Muscle of leg (tissue), 11 donors: Measurements from ENCODE around the gene KRTAP4-4. TPM values are rescaled to one million over a fixed set of nuclear protein-coding genes. Genes with fewer than 3 reads are reported as not detected.
"Not testable (repeated sequence)": the region's sequence is repeated elsewhere in the genome, so short reads cannot be mapped to it uniquely, and the experiment has no call there.

ENCODE experiments used
- DNase-seq: peaks from one replicate; pipeline ENCODE4 v3.0.0; 2013
- H3K27ac ChIP-seq: one replicate; pipeline ENCODE4 v1.5.1; 2013; ENCODE audit warnings: mild to moderate bottlenecking, low read length, control low read depth
- H3K27me3 ChIP-seq: one replicate; pipeline ENCODE4 v1.6.1; 2013; ENCODE audit warnings: low read length; ENCODE audit not compliant: control insufficient read depth, insufficient read depth
- H3K36me3 ChIP-seq: one replicate; pipeline ENCODE4 v1.6.1; 2013; ENCODE audit warnings: low read length; ENCODE audit not compliant: control insufficient read depth, insufficient read depth
- H3K4me1 ChIP-seq: one replicate; pipeline ENCODE4 v1.6.1; 2013; ENCODE audit warnings: low read length; ENCODE audit not compliant: control insufficient read depth, insufficient read depth
- H3K4me3 ChIP-seq: one replicate; pipeline ENCODE4 v1.5.1; 2013; ENCODE audit warnings: low read length, control low read depth
- H3K9me3 ChIP-seq: replicated peaks from 2 replicates; pipeline ENCODE4 v1.6.1; 2013; ENCODE audit warnings: low read depth, low read length; ENCODE audit not compliant: control insufficient read depth
- WGBS: methylation state at CpG from one replicate; pipeline ENCODE4 v1.1.5; 2013; ENCODE audit warnings: missing lambda C conversion rate; ENCODE audit not compliant: insufficient coverage; 5-methylcytosine and 5-hydroxymethylcytosine counted together
- polyA plus RNA-seq, 8 donors: library from polyadenylated mRNA; unstranded; fragments of 120-200 nt; gene quantifications; one replicate each; pipeline versions ENCODE4 v1.2.1 to v1.2.3, GENCODE V29; 2013; ENCODE audit warnings: inconsistent platforms in 1 of 8, low replicate concordance in 1 of 8; ENCODE audit not compliant: insufficient read length in 8 of 8, insufficient read depth in 1 of 8
- total RNA-seq: library from RNA; stranded (reverse); fragments of 120-200 nt; gene quantifications from one replicate; pipeline ENCODE4 v1.2.4, GENCODE V29; 2013

KRTAP4-4 gene
- total and polyA plus RNA-seq, 9 donors = not detected

DNA sequence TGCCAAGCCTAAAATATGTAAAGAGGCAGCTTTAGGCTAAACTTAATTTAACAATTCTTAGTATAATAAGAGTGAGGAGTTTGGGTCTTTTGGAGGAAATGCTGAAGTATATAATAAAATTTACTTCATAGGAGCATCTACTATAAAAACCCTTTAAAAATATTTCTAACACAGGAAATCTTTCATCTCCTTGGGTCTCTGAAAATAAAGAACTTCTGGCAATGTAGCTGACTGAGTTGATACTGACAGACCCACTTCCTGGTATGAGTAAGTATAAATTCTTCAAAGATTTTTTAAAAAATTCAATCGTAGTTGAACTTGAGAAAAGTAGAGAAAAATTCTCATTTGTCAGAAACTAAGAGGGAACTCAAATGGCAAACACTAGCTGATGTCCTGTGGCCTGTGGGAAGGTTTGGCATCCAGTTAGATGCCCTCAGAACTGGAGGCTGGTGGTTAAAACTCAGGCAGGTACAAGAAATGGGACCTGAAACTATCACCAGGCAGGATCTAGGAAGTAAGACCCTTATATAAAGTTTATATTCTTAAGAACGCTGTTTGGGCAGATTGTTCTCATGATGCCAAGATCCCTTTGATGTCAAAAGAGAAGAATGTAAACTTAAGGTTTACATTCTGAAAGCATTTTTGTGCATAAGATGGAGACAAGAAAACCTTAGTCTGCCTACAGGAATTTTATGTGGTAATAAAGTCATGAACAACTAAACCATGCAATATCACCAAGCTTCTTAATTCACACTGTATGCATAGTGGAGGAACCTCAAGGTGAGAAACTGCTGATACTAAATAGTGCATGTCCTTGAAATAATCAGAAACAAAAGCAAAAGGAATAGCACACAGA is 26.4 kb downstream of the KRTAP4-4 start:
- Histone ChIP-seq H3K27ac (no peak overlapping the region), H3K4me3 (no peak overlapping the region), H3K36me3 (no peaks in the 10 kb centered on the region), H3K27me3 (no peaks in the 10 kb centered on the region), H3K9me3 (no peaks in the 10 kb centered on the region), H3K4me1 (no peaks in the 10 kb centered on the region)
- 83% methylated on average over 1 of the region's 2 CpGs for WGBS
- no peak for DNase-seq

DNA sequence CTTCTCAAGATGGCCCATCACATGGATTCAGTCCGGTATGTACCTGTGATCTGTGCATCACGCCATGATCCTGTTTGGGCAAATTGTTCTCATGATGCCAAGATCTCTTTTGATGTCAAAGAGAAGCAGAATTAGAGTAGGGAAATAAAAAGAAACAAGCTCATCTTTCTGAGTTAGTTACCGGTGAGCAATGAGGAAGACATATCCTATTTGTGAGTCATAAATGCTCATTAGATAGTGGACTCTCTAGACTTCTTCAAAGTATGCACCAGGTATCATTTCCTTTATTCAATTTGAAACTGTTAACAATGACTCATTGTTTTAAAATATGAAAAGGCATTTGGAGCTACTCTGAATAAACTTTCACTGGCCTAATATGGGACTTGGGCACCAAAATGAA is 28.6 kb downstream of the KRTAP4-4 start:
- H3K27ac ChIP-seq = no peak overlapping the region
- H3K36me3 ChIP-seq = no peaks in the 10 kb centered on the region
- H3K4me3 ChIP-seq = no peak overlapping the region
- DNase-seq = no peak
- no peaks in the 10 kb centered on the region for H3K4me1 ChIP-seq
- no CpG with 5 or more reads among the region's 3 CpGs for WGBS
- H3K9me3 ChIP-seq = no peaks in the 10 kb centered on the region
- no peaks in the 10 kb centered on the region for H3K27me3 ChIP-seq

DNA sequence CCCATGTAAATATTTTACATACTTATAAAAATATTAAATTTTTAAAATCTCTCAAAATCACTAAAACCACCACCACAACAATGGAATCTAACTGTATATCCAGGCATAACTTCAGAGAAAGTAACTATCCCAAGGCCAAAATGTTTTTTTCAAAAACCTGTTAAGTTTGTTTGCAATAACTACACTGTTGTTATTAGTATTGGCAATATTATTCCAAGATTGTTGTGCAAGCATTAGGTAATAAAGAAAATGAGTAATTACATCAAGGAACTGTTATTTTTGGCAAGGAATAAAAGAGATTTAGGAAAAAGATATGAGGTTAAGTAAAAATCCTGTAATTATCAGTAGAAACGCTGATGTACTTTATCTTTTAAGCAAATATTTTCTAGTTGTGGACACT is 33.2 kb downstream of the KRTAP4-4 start:
- WGBS = no CpG with 5 or more reads among the region's 1 CpG
- H3K9me3 ChIP-seq = peaks cover 2% of the 10 kb centered on the region
- no peak for DNase-seq
- H3K27ac ChIP-seq = no peak overlapping the region
- no peaks in the 10 kb centered on the region for H3K36me3 ChIP-seq
- H3K27me3 ChIP-seq = no peaks in the 10 kb centered on the region
- H3K4me1 ChIP-seq = no peaks in the 10 kb centered on the region
- H3K4me3 ChIP-seq = no peak overlapping the region

DNA sequence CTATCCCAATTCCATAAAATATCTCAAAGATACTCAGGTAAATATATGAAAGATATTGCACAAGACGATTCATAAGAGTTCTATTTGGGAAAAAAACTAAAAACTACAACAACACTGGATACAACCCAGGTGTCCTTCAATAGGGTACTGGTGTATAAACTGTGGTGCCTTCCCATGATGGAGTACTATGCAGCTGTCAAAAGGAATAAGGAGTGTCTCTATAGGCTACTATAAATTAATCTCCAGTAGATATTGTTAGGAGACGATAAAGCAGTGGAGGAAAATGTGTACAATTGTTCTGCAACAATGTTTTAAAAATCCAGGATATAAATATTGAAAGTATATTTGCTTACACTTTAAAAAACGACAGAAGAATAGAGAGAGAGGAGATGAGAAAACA is 34.1 kb downstream of the KRTAP4-4 start:
- no peak for DNase-seq
- Histone ChIP-seq H3K9me3 (peaks cover 2% of the 10 kb centered on the region), H3K27ac (no peak overlapping the region), H3K36me3 (no peaks in the 10 kb centered on the region), H3K4me1 (no peaks in the 10 kb centered on the region), H3K27me3 (no peaks in the 10 kb centered on the region), H3K4me3 (no peak overlapping the region)
- no CpG with 5 or more reads among the region's 3 CpGs for WGBS

DNA sequence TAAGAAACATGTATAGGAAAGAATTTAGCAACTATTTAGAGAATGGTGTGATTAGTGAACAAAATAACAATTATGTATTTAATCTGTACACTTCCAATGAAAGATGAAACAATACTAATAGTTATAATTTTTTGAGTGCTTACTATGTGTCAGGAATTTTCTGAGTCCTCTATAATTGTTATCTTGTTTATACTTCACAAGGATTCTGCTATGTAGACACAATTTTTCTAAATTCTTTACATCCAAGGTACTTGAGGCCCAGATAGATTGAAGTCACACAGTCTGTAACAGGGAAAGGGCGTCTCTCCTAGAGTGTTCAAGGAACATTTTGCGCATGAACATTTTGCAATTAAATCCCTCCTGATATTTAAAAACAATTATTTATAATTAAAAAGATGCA is 35.5 kb downstream of the KRTAP4-4 start:
- H3K4me1 ChIP-seq = no peaks in the 10 kb centered on the region
- no peaks in the 10 kb centered on the region for H3K27me3 ChIP-seq
- H3K27ac ChIP-seq = no peak overlapping the region
- no peaks in the 10 kb centered on the region for H3K36me3 ChIP-seq
- no peak for DNase-seq
- no peak overlapping the region for H3K4me3 ChIP-seq
- no CpG with 5 or more reads among the region's 2 CpGs for WGBS
- peaks cover 2% of the 10 kb centered on the region for H3K9me3 ChIP-seq

DNA sequence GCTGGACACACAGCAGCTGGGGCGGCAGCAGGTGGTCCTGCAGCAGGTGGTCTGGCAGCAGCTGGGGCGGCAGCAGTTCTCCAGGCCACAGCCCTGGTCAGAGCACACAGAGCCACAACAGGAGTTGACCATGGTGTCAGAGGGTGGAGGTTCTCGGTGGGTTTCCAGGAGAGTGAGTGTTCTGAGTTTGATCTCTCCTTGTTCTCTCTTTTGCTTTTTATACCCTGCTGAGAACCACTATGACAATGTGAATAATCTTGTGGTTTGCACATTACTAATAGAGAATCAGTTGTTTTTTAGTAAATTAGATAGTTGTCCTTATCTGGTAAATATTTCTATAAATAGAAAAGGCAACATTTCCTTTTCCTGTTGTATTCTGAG is 36.6 kb downstream of the KRTAP4-4 start, which contains the start of gene KRTAP4-12:
Gene KRTAP4-12 (minus strand): TSS at position 192 of the 381 bp plus-strand sequence. CDS start 60 bp downstream, at position 132.
- WGBS = 58% methylated on average over 2 of the region's 3 CpGs

DNA sequence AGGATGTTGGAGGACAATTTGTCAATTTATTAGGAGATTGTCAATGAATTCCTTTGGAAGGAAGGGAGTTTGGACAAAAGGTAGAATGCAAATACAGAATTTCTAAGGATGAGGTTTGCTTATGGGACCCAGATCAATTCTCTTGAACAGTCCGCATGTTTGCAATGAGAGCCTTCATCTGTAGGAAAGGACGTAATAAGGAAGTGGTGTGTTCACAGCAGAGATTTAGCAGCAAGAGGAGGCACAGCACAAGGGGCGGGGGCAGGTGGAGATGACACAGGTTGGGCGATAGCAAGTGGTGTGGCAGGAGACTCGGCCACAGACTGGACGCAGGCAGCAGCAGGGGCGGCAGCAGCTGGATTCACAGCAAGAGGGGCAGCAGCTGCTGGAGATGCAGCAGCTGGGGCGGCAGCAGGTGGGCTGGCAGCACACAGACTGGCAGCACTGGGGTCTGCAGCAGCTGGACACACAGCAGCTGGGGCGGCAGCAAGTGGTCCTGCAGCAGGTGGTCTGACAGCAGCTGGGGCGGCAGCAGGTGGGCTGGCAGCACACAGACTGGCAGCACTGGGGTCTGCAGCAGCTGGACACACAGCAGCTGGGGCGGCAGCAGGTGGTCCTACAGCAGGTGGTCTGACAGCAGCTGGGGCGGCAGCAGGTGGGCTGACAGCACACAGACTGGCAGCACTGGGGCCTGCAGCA is 37.1 kb downstream of the KRTAP4-4 start:
- H3K4me3 ChIP-seq, H3K27ac ChIP-seq, H3K27me3 ChIP-seq, DNase-seq, H3K9me3 ChIP-seq, H3K36me3 ChIP-seq, H3K4me1 ChIP-seq: not testable (repeated sequence)
- 79% methylated on average over 12 of the region's 12 CpGs for WGBS

More for the DNA sequence above, 36.6 kb downstream of the KRTAP4-4 start, which contains the start of gene KRTAP4-12:
- not testable (repeated sequence) for H3K4me1 ChIP-seq, H3K36me3 ChIP-seq, H3K27ac ChIP-seq, H3K9me3 ChIP-seq, H3K27me3 ChIP-seq, DNase-seq, H3K4me3 ChIP-seq

DNA sequence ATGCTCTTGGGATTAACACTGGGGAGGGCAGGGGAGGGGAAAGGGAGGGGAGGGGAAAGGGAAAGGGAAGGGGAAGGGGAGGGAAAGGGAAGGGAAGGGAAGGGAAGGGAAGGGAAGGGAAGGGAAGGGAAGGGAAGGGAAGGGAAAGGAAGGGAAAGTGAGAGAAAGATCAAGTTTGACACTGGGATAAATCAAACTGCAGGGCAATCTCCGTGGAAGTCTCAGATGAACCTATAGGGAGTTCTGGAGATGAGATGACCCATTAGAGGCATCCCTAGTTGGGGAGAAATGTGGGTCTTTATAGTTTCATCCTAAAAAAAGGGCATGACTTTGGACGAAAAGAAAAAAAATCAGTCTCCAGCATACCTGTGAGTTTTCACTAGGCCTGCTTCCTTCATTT is 38.8 kb downstream of the KRTAP4-4 start:
- Histone ChIP-seq H3K27ac (no peak overlapping the region), H3K36me3 (no peaks in the 10 kb centered on the region), H3K4me1 (no peaks in the 10 kb centered on the region), H3K9me3 (peaks cover 2% of the 10 kb centered on the region), H3K27me3 (no peaks in the 10 kb centered on the region), H3K4me3 (no peak overlapping the region)
- DNase-seq = no peak
- 91% methylated on average over 1 of the region's 2 CpGs for WGBS

DNA sequence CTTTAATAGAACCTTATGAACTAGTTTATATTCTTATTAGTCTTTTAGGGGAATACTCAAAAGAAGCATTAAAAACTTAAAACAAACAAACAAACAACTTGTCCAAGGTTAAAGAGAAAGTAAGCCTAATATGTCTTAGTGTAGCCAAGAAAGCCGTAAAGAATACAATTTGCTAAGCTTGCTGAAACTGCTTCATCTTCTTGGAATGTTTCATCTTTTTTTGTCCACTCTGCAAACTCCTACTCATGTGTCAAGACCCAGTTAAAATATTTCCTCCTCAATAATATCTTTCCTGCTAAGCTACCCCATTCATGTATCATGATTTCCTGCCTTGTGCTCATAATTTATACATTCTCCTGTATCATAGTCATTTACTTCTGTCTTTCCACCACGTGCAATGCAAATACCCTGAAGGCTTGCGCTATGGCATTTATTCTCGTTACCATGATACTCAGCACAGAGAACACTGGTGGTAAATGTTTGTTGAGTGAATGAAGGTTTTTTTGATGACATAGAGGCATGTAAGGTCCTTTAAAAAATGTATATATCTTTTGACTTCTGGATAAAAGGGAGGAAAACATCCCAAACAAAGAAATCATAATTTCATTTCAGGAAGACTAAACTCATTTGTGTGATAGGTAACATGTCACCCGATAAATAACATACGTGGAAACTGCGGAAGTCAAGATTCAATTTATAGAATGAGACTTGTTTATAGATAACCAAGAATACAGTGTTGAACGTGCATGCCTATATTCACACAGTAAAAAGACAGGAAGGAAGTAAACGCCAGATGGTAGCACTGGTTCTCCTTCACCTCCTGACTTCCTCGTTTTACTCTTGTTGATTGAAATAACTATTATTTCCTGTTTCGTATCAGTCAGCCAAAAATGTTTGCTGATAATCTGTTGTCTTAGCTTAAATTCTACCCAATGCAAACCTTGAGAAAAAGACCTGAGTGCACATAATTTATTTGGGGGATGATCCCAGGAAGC is 40.6 kb downstream of the KRTAP4-4 start:
- peak; percentile 22 for DNase-seq
- H3K4me1 ChIP-seq, H3K9me3 ChIP-seq, H3K27ac ChIP-seq, H3K4me3 ChIP-seq, H3K27me3 ChIP-seq, H3K36me3 ChIP-seq: not testable (repeated sequence)
- WGBS = no CpG with 5 or more reads among the region's 11 CpGs
